Activated naive CD4-positive, alpha-beta T cell treated with anti-CD3 and anti-CD28 coated beads, Interleukin-2, amount 50 U/mL, for 16 hours (primary cell): ENCODE results near the gene ARMH2.
"Not testable (repeated sequence)": the region's sequence is repeated elsewhere in the genome, so short reads cannot be mapped to it uniquely, and the experiment has no call there.

Experiments
- DNase-seq: peaks from one replicate; pipeline ENCODE4 v3.0.0-alpha.2; 2020

The ARMH2 gene

GRCh38 chr6:24809728-24810127, 11.0 kb upstream of the ARMH2 start:
- no peak for DNase-seq

DNA sequence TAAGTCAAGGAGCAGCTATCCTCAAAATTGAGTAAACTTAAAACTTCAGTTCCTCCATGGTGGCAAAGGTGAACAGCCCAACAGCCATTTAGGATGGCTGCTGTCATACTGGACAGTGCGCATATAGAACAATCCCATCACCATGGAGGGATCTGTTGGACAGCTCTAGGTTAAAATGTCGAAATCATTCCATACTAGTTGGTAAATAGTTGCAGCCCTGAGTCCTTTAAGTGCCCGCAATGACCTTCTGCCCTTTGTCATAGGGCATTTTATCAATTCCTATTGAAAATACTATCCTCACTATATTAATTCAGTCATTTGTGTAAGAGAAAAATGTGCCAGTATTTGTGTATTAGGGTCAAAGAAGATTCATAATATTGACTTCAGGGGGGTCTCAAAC, 8.9 kb upstream of the ARMH2 start:
- DNase-seq = no peak

- no peak for DNase-seq
Measured at GRCh38 chr6:24802271-24803059, 3.7 kb upstream of the ARMH2 start.

GRCh38 chr6:24799541-24799915, 811 bp upstream of the ARMH2 start:
- no peak for DNase-seq

DNA sequence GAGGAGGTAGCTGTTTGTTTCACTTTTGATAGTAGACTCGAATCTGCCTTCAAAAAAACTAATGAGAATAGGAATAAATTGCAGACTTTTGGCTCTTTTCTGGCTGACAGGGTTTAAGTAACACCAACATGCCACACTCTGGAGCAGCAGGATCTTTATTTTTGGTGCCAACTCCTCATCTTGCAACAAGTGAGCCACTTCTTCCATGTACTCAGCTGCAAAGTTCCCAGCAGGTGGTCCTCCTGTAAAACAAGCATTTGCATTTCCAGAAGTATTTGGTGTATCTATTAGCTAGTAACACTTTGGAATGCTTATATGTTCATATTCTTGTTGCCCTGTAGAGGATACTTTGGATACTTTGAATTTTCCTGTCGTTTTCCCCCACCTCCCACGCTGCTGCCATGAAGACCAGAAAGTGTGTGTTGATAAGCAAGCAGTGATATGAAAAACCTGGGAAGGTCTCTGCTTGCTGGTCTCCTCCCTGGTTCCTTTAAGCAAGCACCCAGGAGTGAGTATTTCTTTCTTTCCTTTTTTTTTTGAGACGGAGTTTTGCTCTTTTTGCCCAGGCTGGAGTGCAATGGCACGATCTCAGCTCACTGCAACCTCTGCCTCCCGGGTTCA, 1.0 kb downstream of the ARMH2 start:
- no peak for DNase-seq

GRCh38 chr6:24796616-24797290, 2.0 kb downstream of the ARMH2 start:
- no peak for DNase-seq

DNA sequence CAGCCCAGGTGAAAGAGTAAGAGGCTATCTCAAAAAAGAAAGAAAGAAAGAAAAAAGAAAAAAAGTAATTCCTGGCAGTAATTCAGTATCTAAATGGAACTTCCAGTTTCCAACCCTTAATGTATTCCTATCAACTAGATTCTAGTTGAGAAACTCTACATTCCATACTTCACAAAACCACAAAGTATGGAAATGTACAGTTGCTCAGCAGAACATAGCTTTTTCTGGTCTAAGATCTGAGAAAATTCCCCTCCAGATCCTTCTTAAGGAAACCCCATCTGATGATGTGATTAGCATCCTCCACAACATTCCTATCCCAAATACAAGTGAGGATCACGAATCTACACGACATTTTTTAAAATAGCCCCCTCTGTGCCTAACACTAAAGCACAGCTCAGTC, 3.6 kb downstream of the ARMH2 start:
- DNase-seq = no peak

DNA sequence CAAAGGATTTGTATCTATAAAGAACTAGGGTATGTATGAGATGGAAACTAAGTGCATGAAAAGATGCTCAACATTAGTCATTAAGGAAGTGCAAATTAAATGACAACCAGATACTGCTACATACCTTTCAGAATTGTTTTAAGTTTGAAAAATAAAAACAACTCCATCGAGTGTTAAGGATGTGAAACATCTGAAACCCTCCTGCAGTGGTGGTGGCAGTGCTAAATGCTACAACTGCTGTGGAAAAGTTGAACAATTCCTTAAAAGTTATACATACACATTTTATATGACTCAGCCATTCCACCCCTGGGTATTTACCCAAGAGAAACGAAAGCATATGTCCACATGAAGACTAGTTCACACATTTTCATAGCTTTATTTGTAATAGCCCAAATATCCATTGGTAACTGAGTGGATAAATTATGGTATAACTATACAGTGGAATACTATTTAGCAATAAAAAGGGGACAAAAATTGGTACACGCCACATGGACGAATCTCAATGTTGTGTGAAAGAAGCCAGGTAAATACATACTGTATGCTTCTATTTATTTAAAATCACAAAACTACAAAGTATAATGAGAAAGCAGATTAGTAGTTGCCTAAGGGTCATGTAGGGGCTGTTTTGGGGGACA, 10.6 kb downstream of the ARMH2 start:
- DNase-seq = peak; percentile 19

DNA sequence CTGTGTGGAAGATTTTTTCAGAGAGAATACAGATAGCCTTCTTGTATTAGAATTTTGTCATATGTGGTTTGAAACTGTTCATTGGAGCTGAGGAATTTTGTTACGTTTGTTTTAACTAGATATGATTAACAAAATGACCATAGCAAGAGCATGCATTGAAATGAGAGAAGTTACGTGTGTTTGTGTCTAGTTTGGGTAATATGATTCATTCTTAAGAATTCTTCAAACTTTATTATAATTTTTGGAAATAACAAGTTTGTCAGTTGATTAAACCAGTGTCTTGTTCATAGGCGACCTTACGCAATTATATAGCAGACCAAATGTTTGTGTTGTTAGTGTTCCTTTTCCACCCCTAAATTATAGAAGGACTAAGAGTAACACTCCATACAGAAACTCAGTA, 18.5 kb downstream of the ARMH2 start:
- no peak for DNase-seq

DNA sequence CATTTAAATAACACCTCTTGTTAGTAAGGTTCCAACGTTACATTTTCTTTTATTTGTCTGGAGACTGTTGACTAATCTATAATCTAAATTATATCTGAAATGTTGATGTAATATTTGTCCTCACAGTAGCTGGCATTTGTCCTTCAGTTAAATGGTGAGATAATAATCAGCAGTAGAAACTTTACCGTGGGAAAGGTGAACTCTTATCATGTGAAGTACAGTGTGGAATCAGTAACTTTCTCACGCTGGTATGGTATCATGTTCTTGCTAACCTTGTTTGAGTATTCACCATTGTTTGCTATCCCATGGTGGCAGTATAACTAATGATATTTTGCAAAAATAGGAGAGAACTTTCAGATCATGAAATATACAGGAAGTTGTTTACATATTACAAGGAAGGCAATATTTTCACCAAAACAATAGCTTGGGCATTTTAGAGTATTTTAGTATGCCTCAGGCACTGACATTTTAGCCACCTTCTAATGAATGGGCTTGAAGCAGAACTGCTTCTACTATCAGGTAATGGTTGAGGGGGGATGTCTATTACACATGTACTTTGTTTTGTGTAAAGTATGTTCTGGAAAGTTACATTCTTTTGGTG, 19.2 kb downstream of the ARMH2 start:
- DNase-seq = no peak

DNA sequence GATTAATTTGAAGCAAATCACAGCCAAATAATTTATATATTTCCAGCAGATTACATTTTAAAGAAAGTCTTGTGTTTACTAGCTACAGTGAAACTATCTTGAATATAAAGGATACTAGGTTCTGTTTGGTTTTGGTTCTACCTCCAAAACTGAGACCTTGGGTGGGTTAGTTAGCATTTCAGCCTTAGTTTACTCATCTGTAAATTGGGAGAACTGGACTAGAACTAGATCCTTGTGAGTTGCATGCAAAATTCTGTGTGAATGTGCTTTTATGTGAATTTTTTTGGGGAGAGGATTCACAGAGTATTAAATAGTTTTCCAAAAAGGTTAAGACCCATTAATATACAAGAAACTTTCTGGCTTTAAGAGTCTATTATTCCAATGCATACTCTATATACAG, 19.8 kb downstream of the ARMH2 start:
- no peak for DNase-seq

GRCh38 chr6:24778121-24778520, 20.6 kb downstream of the ARMH2 start:
- DNase-seq = no peak

DNA sequence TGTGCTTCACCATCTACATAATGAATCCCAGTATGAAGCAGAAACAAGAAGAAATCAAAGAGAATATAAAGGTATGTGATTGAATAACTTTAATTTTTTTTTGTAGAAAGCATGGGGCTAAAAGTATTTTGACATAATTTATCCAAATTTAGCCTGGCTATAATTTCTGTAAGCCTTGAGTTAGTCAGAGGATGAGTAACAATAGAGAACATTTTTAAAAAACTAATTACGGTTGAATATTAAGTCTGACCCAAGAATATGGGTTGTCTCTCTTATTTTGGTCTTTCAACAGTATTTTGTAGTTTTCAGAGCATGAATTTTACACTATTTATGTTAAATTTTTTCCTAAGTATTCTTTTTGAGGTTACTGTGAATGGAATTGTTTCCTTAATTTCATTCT, 21.5 kb downstream of the ARMH2 start:
- no peak for DNase-seq

DNA sequence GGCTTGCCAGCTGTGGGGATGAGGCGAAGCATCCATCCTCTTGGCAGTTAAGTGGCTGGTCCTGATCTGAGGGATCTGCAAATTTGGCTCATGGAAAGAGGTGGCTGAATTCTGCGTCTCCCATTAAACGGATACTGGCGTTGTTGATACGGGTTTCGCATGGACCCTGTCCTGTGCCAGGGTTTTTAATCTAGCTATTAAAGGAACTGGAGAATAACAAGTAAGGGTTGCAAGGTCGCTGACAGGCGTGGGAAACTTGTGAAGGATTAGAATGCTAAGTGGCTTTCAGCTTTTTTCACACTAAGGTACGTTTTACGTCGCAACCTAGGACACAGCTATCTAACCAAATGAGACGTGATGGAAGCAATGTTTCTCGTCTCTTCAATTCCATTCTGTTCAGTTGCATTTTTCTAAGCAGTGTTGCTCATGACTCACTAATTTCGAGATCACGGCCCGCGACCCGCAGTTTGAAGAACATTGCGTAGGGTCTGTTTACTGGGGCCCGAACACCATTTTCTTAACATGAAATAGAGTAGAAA, 23.1 kb downstream of the ARMH2 start:
- DNase-seq = peak; percentile 39

DNA sequence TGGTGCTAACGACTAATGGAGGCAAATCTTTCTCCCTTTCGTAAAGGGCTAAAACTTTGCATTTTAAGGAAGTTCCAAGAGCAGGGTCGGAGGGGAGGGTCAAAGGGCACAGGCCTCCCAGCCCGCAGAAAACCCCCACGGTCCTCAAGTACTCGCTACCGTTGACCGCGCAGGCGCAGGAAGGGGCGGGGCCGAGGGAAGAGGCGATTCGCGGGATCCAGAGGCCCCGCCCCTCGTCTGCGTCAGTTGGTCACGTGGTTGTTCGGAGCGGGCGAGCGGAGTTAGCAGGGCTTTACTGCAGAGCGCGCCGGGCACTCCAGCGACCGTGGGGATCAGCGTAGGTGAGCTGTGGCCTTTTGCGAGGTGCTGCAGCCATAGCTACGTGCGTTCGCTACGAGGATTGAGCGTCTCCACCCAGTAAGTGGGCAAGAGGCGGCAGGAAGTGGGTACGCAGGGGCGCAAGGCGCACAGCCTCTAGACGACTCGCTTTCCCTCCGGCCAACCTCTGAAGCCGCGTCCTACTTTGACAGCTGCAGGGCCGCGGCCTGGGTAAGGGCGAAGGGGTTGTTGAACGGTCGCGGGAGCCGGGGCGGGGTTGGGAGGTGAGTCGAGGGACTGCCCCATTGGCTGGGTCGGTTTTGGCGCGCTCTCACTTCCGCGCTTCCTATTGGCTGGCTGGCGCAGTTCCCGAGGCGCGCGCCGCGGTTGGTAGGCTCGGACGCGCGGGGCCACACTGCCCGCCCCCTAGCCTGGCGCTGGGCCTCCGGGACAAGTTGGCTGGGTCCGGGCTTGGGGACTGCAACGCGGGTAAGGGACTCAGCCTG, 23.8 kb downstream of the ARMH2 start, which contains the start of gene GMNN:
GMNN (plus strand) TSS at position 242 of the 824 bp plus-strand sequence. CDS start 2,310 bp downstream, outside the sequence.
- peak; percentile 99 for DNase-seq

GRCh38 chr6:24768361-24768760, 30.4 kb downstream of the ARMH2 start:
- no peak for DNase-seq

GRCh38 chr6:24766680-24767462, 31.8 kb downstream of the ARMH2 start:
- no peak for DNase-seq

- not testable (repeated sequence) for DNase-seq
Measured at GRCh38 chr6:24765968-24766367, 32.7 kb downstream of the ARMH2 start.

DNA sequence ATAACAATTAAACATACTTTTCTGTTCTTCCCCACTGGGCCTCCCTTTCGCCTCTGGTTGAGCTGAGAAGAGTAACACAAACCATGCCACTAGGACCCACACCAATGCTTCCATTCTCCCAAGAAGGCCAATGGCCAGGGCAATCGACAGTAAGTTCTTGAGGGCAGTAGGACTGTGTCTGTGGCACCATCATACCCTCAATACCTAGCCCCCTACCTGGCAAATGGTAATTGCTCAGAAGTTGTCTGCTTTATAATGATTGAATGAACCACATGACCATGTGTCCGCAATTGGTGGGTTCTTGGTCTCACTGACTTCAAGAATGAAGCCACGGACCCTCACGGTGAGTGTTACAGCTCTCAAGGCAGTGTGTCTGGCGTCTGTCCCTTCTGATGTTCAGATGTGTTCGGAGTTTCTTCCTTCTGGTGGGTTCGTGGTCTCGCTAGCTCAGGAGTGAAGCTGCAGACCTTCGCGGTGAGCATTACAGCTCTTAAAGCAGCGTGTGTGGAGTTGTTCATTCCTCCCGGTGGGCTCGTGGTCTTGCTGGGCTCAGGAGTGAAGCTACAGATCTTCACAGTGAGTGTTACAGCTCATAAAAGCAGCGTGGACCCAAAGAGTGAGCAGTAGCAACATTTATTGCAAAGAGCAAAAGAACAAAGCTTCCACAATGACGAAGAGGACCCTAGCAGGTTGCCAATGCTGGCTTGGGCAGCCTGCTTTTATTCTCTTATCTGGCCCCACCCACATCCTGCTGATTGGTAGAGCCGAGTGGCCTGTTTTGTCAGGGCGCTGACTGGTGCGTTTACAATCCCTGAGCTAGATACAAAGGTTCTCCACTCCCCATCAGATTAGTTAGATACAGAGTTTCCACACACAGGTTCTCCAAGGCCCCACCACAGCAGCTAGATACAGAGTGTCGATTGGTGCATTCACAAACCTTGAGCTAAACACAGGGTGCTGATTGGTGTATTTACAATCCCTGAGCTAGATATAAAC, 33.6 kb downstream of the ARMH2 start:
- not testable (repeated sequence) for DNase-seq

DNA sequence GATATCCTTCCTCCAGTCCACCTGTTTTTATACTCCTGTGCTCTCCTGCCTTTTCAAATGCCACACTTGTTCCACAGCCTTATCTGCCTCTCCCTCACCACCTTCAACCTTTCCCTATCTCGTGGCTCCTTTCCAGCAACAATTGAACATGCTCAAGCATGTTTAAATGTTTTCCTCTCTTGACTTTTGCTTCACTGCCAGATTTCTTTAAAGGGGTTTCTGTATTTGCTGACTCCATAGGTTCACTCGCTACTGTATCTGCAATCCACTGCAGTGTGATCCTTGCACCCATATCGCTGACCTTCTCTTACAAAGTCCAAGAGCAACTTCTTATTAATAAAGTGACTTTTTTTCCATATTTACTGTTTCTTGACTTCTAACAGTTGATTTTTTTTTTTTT, 35.1 kb downstream of the ARMH2 start:
- DNase-seq = no peak
